ENCODE measurements around the gene LKAAEAR1.

The LKAAEAR1 gene

GRCh38 chr20:64065974-64066343, 18.2 kb downstream of the LKAAEAR1 start:
- TF ChIP-seq, protein P1, sequence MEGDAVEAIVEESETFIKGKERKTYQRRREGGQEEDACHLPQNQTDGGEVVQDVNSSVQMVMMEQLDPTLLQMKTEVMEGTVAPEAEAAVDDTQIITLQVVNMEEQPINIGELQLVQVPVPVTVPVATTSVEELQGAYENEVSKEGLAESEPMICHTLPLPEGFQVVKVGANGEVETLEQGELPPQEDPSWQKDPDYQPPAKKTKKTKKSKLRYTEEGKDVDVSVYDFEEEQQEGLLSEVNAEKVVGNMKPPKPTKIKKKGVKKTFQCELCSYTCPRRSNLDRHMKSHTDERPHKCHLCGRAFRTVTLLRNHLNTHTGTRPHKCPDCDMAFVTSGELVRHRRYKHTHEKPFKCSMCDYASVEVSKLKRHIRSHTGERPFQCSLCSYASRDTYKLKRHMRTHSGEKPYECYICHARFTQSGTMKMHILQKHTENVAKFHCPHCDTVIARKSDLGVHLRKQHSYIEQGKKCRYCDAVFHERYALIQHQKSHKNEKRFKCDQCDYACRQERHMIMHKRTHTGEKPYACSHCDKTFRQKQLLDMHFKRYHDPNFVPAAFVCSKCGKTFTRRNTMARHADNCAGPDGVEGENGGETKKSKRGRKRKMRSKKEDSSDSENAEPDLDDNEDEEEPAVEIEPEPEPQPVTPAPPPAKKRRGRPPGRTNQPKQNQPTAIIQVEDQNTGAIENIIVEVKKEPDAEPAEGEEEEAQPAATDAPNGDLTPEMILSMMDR (IDR thresholded peaks at IDR 0.05; ENCODE audit: extremely low read depth, missing control alignments): no peak
- DNase-seq (ENCODE audit: low spot score): peak; percentile 86

GRCh38 chr20:64065062-64065973, 18.9 kb downstream of the LKAAEAR1 start:
- TF ChIP-seq, protein P1 (IDR thresholded peaks at IDR 0.05; ENCODE audit: extremely low read depth, missing control alignments): no peak
- no peak for DNase-seq (ENCODE audit: low spot score)

DNA sequence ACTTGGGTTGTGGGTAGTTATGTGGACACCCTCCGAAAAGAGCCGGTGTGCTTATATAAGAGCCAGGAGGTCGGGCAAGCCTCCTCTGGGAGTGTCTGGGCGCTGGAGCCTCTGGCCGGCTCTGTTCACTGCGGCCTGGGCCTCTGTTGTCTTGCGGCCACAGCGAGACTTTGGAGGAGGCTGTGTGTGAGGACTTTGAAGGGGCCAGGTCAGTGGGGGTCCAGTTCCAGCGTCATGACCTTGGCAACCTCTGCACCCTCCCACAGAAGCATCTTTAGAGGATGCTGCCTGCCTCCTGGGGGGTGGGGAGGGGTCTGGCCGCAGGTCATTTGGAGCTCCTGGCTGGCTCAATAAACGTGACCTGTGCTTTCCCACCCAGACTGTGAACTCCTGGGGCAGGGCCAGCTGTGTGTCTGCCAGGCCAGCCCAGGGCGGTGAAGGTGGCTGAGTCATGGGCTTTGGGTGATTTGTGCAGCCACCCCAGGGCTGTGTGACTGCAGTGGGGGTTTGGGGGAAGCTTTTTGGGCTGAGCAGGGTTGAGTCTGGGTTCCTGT, 20.0 kb downstream of the LKAAEAR1 start:
- TF ChIP-seq, protein P1 (IDR thresholded peaks at IDR 0.05; ENCODE audit: extremely low read depth, missing control alignments): no peak
- DNase-seq (ENCODE audit: low spot score): no peak

GRCh38 chr20:64063389-64064144, 20.6 kb downstream of the LKAAEAR1 start:
- no peak for DNase-seq (ENCODE audit: low spot score)
- TF ChIP-seq, protein P1 (IDR thresholded peaks at IDR 0.05; ENCODE audit: extremely low read depth, missing control alignments): no peak

DNA sequence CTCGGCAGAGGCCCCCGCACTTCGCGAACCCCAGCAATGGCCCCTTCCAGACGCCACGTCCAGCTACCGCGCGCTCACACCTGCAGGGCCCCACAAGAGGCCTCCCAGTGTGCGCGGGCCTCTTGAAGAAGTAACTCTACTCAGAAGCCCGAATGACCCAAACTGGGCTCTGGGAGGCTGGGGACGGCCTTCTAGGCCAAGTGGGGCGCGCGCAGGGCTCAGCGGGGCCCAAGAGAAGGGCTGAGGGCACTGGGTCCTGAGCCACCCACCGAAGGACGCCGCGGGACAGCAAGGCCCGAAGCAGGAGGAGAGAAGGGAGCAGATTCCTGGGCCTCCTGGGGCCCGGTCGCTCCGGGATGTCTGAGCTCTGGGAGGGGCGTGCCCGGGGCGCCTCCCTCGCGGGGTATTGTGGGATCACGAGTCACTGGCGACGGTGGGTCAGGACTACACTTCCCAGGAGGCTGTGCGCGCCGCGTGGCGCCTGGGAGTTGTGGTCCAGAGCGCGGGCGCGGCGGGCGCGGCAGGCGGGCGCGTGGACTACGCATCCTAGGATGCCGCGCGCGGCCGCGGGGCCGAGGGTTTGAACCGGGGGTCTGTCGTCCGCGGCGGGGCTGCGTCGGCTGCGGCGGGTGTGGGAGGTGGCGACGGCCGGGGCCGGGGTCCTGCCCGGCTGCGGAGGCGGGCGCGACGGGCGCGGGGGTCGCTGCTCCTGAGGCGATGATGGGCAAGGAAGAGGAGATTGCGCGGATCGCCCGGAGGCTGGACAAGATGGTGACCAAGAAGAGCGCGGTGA, 21.4 kb downstream of the LKAAEAR1 start, which contains the start of gene TCEA2:
TCEA2 (plus strand) TSS at position 603 of the 793 bp plus-strand sequence; CDS start at position 718, 115 bp downstream.
- DNase-seq (ENCODE audit: low spot score): peak; percentile 98

DNA sequence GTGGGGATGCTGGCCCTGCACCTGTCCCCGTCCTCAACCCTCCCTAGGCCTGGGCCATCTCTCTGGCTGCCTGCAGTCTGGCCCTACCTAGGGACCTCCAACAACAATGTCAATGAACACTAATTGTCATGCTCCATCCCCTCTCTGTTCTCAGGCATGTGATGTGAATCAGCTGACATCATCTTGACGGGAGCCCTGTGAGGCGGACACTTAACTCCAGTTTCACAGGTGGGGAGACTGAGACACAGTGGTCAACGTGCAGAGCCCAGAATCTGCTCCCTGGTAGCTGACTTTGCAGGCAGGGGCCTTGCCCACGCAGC, 22.0 kb downstream of the LKAAEAR1 start:
- TF ChIP-seq, protein P1 (IDR thresholded peaks at IDR 0.05; ENCODE audit: extremely low read depth, missing control alignments): no peak
- no peak for DNase-seq (ENCODE audit: low spot score)

More for the DNA sequence above, 21.4 kb downstream of the LKAAEAR1 start, which contains the start of gene TCEA2:
- TF ChIP-seq, protein P1 (IDR thresholded peaks at IDR 0.05; ENCODE audit: extremely low read depth, missing control alignments): no peak
